H1 (cell line): Measurements from ENCODE around the gene FABP7. TPM values are rescaled to one million over a fixed set of nuclear protein-coding genes. Genes with fewer than 3 reads are reported as not detected.

ENCODE experiments used
- CTCF ChIA-PET: fragments of 300-600 bp; sonication (Branson Sonifier 250); formaldehyde crosslinking; loops from one replicate; lab custom pipeline; 2021; ENCODE audit not compliant: partially characterized antibody; lab: Charles Lee
- POLR2A ChIA-PET: fragments of 300-600 bp; sonication (Branson Sonifier 250); formaldehyde crosslinking; loops from one replicate; lab custom pipeline; 2021; ENCODE audit warnings: inconsistent platforms; ENCODE audit not compliant: partially characterized antibody; lab: Charles Lee
- DNase-seq, 2 experiments: peaks; one replicate each; pipeline versions ENCODE4 v3.0.0 to v3.0.0-alpha.2; 2010 to 2022; ENCODE audit warnings: low spot score in 2 of 2, low read depth in 1 of 2, mixed read lengths in 1 of 2
- FAIRE-seq: peaks from 2 replicates; lab custom pipeline; 2011; peaks lifted over from hg19 to GRCh38; lab: Jason Lieb, UNC
- H2AFZ ChIP-seq: 2 replicates; pipeline ENCODE4 v1.8.1; 2012; ENCODE audit warnings: low read length, inconsistent platforms
- H2AK5ac ChIP-seq: 2 replicates; pipeline ENCODE4 v1.6.1; 2013; ENCODE audit warnings: low read depth, low read length
- H2BK120ac ChIP-seq: replicated peaks from 2 replicates; pipeline ENCODE3; 2013; ENCODE audit warnings: low read depth, low read length, inconsistent platforms
- H2BK12ac ChIP-seq: 2 replicates; pipeline ENCODE4 v1.6.1; 2013; ENCODE audit warnings: low read depth, low read length
- H2BK15ac ChIP-seq: 2 replicates; pipeline ENCODE4 v1.6.1; 2013; ENCODE audit warnings: low read length
- H2BK20ac ChIP-seq: 2 replicates; pipeline ENCODE4 v1.6.1; 2013; ENCODE audit warnings: low read length
- H2BK5ac ChIP-seq: 2 replicates; pipeline ENCODE4 v1.6.1; 2013; ENCODE audit warnings: low read depth, low read length
- H3K14ac ChIP-seq: 2 replicates; pipeline ENCODE4 v1.6.1; 2013; ENCODE audit warnings: inconsistent platforms; ENCODE audit not compliant: insufficient read length
- H3K18ac ChIP-seq: 2 replicates; pipeline ENCODE4 v1.6.1; 2013; ENCODE audit warnings: low read length; ENCODE audit errors: extremely low read depth
- H3K23ac ChIP-seq: 2 replicates; pipeline ENCODE4 v1.6.1; 2013; ENCODE audit warnings: inconsistent platforms; ENCODE audit not compliant: insufficient read length
- H3K23me2 ChIP-seq: 2 replicates; pipeline ENCODE4 v1.6.1; 2013; ENCODE audit warnings: low read depth, low read length
- H3K27ac ChIP-seq: 2 replicates; pipeline ENCODE4 v1.6.1; 2011; ENCODE audit warnings: low read depth, low read length, inconsistent platforms
- H3K27me3 ChIP-seq, 4 experiments: replicated peaks in 1 of 4; 1 replicate in 1 of 4; 2 replicates in 3 of 4; pipeline versions ENCODE4 v1.6.1 to v1.8.1; 2011 to 2013; ENCODE audit warnings: low read length in 3 of 4, mild to moderate bottlenecking in 3 of 4, inconsistent platforms in 2 of 4, mixed read lengths in 2 of 4, moderate library complexity in 1 of 4; ENCODE audit not compliant: control insufficient read depth in 3 of 4, insufficient read depth in 3 of 4; ENCODE audit errors: extremely low read depth in 1 of 4
- H3K36me3 ChIP-seq, 4 experiments: 2 replicates each; pipeline versions ENCODE4 v1.6.1 to v1.8.1; 2011 to 2013; ENCODE audit warnings: mild to moderate bottlenecking in 4 of 4, low read length in 3 of 4, moderate library complexity in 2 of 4, control low read depth in 1 of 4, inconsistent platforms in 1 of 4; ENCODE audit not compliant: insufficient read depth in 4 of 4, control insufficient read depth in 2 of 4
- H3K4ac ChIP-seq: replicated peaks from 2 replicates; pipeline ENCODE3; 2013; ENCODE audit warnings: low read length, low read depth, mixed read lengths, inconsistent platforms; ENCODE audit not compliant: insufficient read length
- H3K4me1 ChIP-seq, 4 experiments: replicated peaks in 1 of 4; 1 replicate in 1 of 4; 2 replicates in 3 of 4; pipeline versions ENCODE4 v1.6.1 to v1.8.1; 2011 to 2013; ENCODE audit warnings: low read length in 3 of 4, inconsistent platforms in 2 of 4, mixed read lengths in 1 of 4; ENCODE audit not compliant: insufficient read depth in 4 of 4, control insufficient read depth in 3 of 4
- H3K4me2 ChIP-seq, 2 experiments: 2 replicates each; pipeline versions ENCODE4 v1.6.1 to v1.8.1; 2011 to 2013; ENCODE audit warnings: low read depth in 2 of 2, low read length in 2 of 2, control low read depth in 1 of 2, inconsistent platforms in 1 of 2, mild to moderate bottlenecking in 1 of 2; ENCODE audit not compliant: insufficient read depth in 1 of 2
- H3K4me3 ChIP-seq, 4 experiments: fragments of 200-600, 300-600 bp in 1 of 4; sonication (generic), shearing (Covaris generic), sonication (Bioruptor Twin) in 1 of 4; 2 replicates each; pipeline versions ENCODE4 v1.5.1 to v1.8.1; 2011 to 2016; ENCODE audit warnings: low read length in 4 of 4, low read depth in 3 of 4, control low read depth in 2 of 4, inconsistent platforms in 2 of 4, mild to moderate bottlenecking in 2 of 4, mixed read lengths in 1 of 4, moderate library complexity in 1 of 4; ENCODE audit not compliant: insufficient read depth in 2 of 4; ENCODE audit errors: extremely low read depth in 1 of 4
- H3K56ac ChIP-seq: replicated peaks from 2 replicates; pipeline ENCODE3; 2013; ENCODE audit warnings: low read depth, mild to moderate bottlenecking, mixed read lengths, low read length, inconsistent platforms; ENCODE audit not compliant: insufficient read length
- H3K79me1 ChIP-seq: 2 replicates; pipeline ENCODE4 v1.6.1; 2013; ENCODE audit warnings: low read depth, low read length, control low read depth
- H3K79me2 ChIP-seq, 2 experiments: 2 replicates each; pipeline versions ENCODE4 v1.6.1 to v1.8.1; 2012 to 2013; ENCODE audit warnings: low read length in 2 of 2, mild to moderate bottlenecking in 2 of 2, inconsistent platforms in 1 of 2; ENCODE audit not compliant: insufficient read depth in 2 of 2, control insufficient read depth in 1 of 2
- H3K9ac ChIP-seq, 4 experiments: replicated peaks in 1 of 4; 1 replicate in 1 of 4; 2 replicates in 3 of 4; pipeline versions ENCODE4 v1.6.1 to v1.8.1; 2011 to 2013; ENCODE audit warnings: low read depth in 3 of 4, low read length in 3 of 4, control low read depth in 2 of 4, mild to moderate bottlenecking in 2 of 4, moderate library complexity in 2 of 4, inconsistent platforms in 1 of 4; ENCODE audit errors: extremely low read depth in 1 of 4
- H3K9me3 ChIP-seq, 2 experiments: 2 replicates each; pipeline versions ENCODE4 v1.6.1 to v1.8.1; 2012 to 2013; ENCODE audit warnings: mild to moderate bottlenecking in 2 of 2, moderate library complexity in 2 of 2, control low read depth in 1 of 2, inconsistent platforms in 1 of 2, low read depth in 1 of 2, low read length in 1 of 2, mixed read lengths in 1 of 2; ENCODE audit not compliant: insufficient read depth in 2 of 2
- H4K20me1 ChIP-seq, 2 experiments: replicated peaks in 1 of 2; 2 replicates each; pipeline versions ENCODE3 to v1.8.1; 2011 to 2013; ENCODE audit warnings: inconsistent platforms in 2 of 2, low read length in 2 of 2, mild to moderate bottlenecking in 1 of 2; ENCODE audit not compliant: insufficient read depth in 2 of 2, control insufficient read depth in 1 of 2
- H4K5ac ChIP-seq: 2 replicates; pipeline ENCODE4 v1.6.1; 2013; ENCODE audit warnings: low read length, low read depth, mixed read lengths, inconsistent platforms; ENCODE audit not compliant: insufficient read length
- H4K8ac ChIP-seq: 2 replicates; pipeline ENCODE4 v1.8.0; 2013; ENCODE audit warnings: mild to moderate bottlenecking, moderate library complexity, low read length, inconsistent platforms; ENCODE audit not compliant: insufficient read depth; ENCODE audit errors: extremely low read depth
- H4K91ac ChIP-seq: replicated peaks from 2 replicates; pipeline ENCODE3; 2013; ENCODE audit warnings: low read length, mixed read lengths, inconsistent platforms; ENCODE audit not compliant: insufficient read length
- BACH1 ChIP-seq: IDR thresholded peaks from 2 replicates; pipeline ENCODE4 v1.6.1; 2012; ENCODE audit warnings: low read length, improper control_type of control experiment
- CHD1 ChIP-seq: IDR thresholded peaks from 2 replicates; pipeline ENCODE4 v1.6.1; 2012; ENCODE audit warnings: low read depth, low read length, improper control_type of control experiment
- CHD2 ChIP-seq: IDR thresholded peaks from 2 replicates; pipeline ENCODE4 v1.6.1; 2012; ENCODE audit warnings: low read length, improper control_type of control experiment
- KDM1A ChIP-seq: fragments of 200-600, 300-600 bp; sonication (generic); IDR thresholded peaks from 2 replicates; pipeline ENCODE4 v1.7.1; 2016; ENCODE audit warnings: mild to moderate bottlenecking, low read length, borderline replicate concordance
- PHF8 ChIP-seq: fragments of 200-600 bp; sonication (generic); conservative IDR thresholded peaks from 2 replicates; pipeline ENCODE4 v1.7.1; 2012; ENCODE audit warnings: low read depth, mild to moderate bottlenecking, inconsistent platforms, low read length, moderate library complexity
- POLR2AphosphoS5 ChIP-seq: IDR thresholded peaks from 2 replicates; pipeline ENCODE4 v1.6.1; 2011; ENCODE audit warnings: low read depth, low read length
- TAF7 ChIP-seq: optimal IDR thresholded peaks from 2 replicates; pipeline ENCODE3; 2011; ENCODE audit warnings: low read depth, mild to moderate bottlenecking, inconsistent platforms, low read length, moderate library complexity, borderline replicate concordance
- TEAD4 ChIP-seq: IDR thresholded peaks from 2 replicates; pipeline ENCODE4 v1.6.1; 2012; ENCODE audit warnings: low read depth, low read length, inconsistent platforms, mixed read lengths
- USF2 ChIP-seq: IDR thresholded peaks from 2 replicates; pipeline ENCODE4 v1.6.1; 2011; ENCODE audit warnings: low read length, improper control_type of control experiment
- WGBS, 2 experiments: shearing (Covaris generic) in 1 of 2; methylation state at CpG; one replicate each; pipeline versions ENCODE4 v1.1.6 to v1.1.7; 2013 to 2015; ENCODE audit warnings: low lambda C conversion rate in 2 of 2, mixed read lengths in 2 of 2, inconsistent platforms in 1 of 2, low coverage in 1 of 2, missing lambda C conversion rate in 1 of 2; ENCODE audit not compliant: insufficient replicate concordance in 2 of 2, insufficient coverage in 1 of 2, insufficient read length in 1 of 2; ENCODE audit errors: extremely low coverage in 1 of 2, missing lambda C conversion rate in 1 of 2; 5-methylcytosine and 5-hydroxymethylcytosine counted together
- polyA plus RNA-seq, 7 experiments: library from polyadenylated mRNA; depleted of rRNA in 3 of 7; stranded (reverse) in 5 of 7; unstranded in 2 of 7; fragments of >200 nt in 5 of 7; fragments of 200-250 nt in 2 of 7; gene quantifications; 1 replicate in 5 of 7; 2 replicates in 1 of 7; 4 replicates in 1 of 7; pipeline versions ENCODE4 v1.2.1 to v1.2.3, GENCODE V29; 2011 to 2013; ENCODE audit warnings: missing spikeins in 2 of 7, mixed read lengths in 2 of 7
- total RNA-seq: library from RNA; stranded (reverse); fragmentation: NEBNext Ultra II Directional; extraction: Animal tissue kit (Norgen Biotek cat#: 25700); gene quantifications from 2 replicates; pipeline ENCODE4 v1.2.1, GENCODE V29; 2021
- TF ChIP-seq, protein P1 (sequence below): IDR thresholded peaks from 2 replicates; pipeline ENCODE4 v1.6.1; 2011; ENCODE audit warnings: low read depth, mild to moderate bottlenecking, low read length; ENCODE audit not compliant: insufficient read depth
- TF ChIP-seq, protein P2 (sequence below): IDR thresholded peaks from 2 replicates; pipeline ENCODE4 v1.6.1; 2012; ENCODE audit warnings: inconsistent platforms

FABP7 gene
- total and polyA plus RNA-seq, 2 of the 8 experiments (the other 6 are each of a cell fraction or from before 2014, with no cell fraction given), result 10.6 to 13.1 TPM

DNA sequence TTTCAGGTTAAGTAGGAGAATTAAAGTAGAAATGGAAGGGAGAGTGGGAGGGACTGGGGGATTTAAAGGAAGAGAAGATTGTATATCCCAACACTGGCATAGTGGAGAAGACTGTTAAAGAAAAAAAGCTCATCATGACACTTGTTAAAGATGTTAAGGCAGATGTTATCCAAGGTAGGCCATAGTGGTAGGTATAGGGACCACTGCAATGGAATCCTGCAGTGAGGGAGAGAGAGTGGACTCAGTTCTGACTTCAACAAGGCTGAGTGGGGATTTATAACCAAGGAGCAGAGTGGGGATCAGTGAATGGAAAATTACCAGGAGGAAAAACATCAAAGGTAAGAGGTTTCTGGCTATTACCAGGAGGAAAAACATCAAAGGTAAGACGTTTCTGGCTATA lies 30.7 kb downstream of the FABP7 start:
- Histone ChIP-seq H3K18ac (no peak overlapping the region), H4K20me1 (no peaks in the 10 kb centered on the region), H3K4me3 (no peak overlapping the region), H4K5ac (no peak overlapping the region), H3K4ac (no peak overlapping the region), H2BK5ac (no peak overlapping the region), H3K9me3 (no peaks in the 10 kb centered on the region), H2BK12ac (no peak overlapping the region), H2AK5ac (no peak overlapping the region), H2BK15ac (no peak overlapping the region), H3K79me1 (no peaks in the 10 kb centered on the region), H3K27me3 (peaks cover 0 to 1% (median 0%) of the 10 kb centered on the region in 4 experiments; a peak in 1 of 7 replicates), H3K4me1 (no peaks in the 10 kb centered on the region), H3K27ac (no peak overlapping the region), H3K4me2 (no peak overlapping the region), H2BK120ac (no peak overlapping the region), H2BK20ac (no peak overlapping the region), H3K14ac (no peak overlapping the region), H2AFZ (no peak overlapping the region), H3K79me2 (no peaks in the 10 kb centered on the region), H3K9ac (no peak overlapping the region), H3K56ac (no peak overlapping the region), H3K23ac (no peak overlapping the region), H3K36me3 (no peaks in the 10 kb centered on the region), H4K8ac (no peak overlapping the region), H3K23me2 (no peaks in the 10 kb centered on the region), H4K91ac (no peak overlapping the region)
- CTCF ChIA-PET, result interaction anchor here (1.4 to 4.8 kb wide), 2 partner anchors 9 to 29 kb away, joined by 6 to 21 read pairs; no protein-coding TSS in a partner anchor
- FAIRE-seq, result no peak
- WGBS, 2 experiments, result 77% methylated on average over 1 of the region's 1 CpG; no CpG with 5 or more reads in 1 of the 2 experiments
- no peak for DNase-seq
- POLR2A ChIA-PET, result no interaction called here
- TF ChIP-seq PHF8 (no peak), POLR2AphosphoS5 (no peak), CHD1 (no peak), TEAD4 (no peak), USF2 (no peak), KDM1A (no peak), CHD2 (no peak), TAF7 (no peak), BACH1 (no peak)
- TF ChIP-seq, protein P1, sequence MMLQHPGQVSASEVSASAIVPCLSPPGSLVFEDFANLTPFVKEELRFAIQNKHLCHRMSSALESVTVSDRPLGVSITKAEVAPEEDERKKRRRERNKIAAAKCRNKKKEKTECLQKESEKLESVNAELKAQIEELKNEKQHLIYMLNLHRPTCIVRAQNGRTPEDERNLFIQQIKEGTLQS, result no peak
- TF ChIP-seq, protein P2, sequence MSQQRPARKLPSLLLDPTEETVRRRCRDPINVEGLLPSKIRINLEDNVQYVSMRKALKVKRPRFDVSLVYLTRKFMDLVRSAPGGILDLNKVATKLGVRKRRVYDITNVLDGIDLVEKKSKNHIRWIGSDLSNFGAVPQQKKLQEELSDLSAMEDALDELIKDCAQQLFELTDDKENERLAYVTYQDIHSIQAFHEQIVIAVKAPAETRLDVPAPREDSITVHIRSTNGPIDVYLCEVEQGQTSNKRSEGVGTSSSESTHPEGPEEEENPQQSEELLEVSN, result no peak
